GM21717 (cell line): Measurements from ENCODE around the gene ALPI.

ENCODE experiments used
- ATAC-seq: cut with Tn5 transposase; IDR thresholded peaks from one replicate; pipeline ENCODE4 v1.9.1; 2021; ENCODE audit warnings: mild to moderate bottlenecking, moderate library complexity; ENCODE audit not compliant: unreplicated experiment

The ALPI gene

GRCh38 chr2:232495292-232495691, 39.3 kb downstream of the ALPI start:
- ATAC-seq: no peak

DNA sequence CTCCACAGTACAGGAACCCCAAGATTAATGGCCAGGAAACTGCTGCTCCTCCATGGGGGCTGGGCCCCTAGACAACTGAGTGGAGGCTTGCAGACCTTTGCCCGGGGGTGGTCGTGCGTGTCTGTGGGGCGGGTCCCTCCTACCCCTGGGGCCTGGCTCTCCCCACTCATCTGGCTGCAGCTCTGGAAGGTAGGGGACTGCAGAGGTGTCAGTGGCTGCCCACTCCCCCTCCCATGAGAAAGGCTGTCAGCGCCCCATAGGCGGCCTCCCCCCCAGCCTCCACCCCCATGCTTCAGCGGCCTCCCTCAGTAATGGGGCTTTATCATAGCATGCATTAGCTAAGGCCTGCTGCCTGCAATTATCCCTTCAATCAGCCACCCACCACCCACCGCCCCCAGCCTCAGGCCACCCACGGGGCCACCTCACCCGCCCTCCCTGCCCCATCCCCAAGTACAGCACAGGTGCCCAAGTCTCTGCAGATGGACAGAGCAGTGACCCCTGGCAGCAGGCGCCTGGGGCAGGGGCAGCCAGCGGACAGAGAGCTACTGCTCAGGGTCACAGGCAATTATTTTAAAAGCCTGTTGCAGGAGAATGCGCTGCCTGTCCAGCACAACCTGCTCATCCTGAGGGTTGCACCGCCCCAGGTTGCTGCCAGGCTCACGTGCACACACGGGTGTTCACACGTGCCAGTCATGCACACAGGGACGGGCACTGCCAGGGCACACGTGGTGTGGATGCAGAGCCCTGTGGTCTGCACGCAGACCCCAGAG, 40.7 kb downstream of the ALPI start:
- no peak for ATAC-seq

GRCh38 chr2:232497348-232497747, 41.4 kb downstream of the ALPI start:
- no peak for ATAC-seq

GRCh38 chr2:232498452-232498851, 42.5 kb downstream of the ALPI start:
- ATAC-seq: no peak

DNA sequence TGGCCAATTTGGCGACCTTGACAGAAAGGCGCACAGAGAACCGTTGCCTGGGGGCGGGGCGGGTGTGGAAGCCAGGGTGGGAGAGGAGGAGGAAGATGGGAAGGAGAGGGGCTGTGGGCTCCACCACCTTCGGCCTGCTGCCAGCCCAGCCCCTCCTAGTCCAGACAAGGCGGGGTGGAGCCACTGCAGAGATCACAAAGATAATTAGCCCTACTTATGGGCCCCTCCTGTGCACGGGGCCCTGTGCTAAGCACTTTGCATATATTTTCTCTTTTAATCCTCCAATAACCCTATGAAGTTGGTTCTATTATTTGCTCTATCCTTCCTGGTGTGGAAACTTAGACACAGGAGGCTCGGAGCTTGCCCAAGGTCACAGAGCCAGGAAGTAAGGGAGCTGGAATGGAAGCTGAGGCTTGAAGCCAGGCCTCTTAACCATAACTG, 45.4 kb downstream of the ALPI start:
- ATAC-seq: no peak

DNA sequence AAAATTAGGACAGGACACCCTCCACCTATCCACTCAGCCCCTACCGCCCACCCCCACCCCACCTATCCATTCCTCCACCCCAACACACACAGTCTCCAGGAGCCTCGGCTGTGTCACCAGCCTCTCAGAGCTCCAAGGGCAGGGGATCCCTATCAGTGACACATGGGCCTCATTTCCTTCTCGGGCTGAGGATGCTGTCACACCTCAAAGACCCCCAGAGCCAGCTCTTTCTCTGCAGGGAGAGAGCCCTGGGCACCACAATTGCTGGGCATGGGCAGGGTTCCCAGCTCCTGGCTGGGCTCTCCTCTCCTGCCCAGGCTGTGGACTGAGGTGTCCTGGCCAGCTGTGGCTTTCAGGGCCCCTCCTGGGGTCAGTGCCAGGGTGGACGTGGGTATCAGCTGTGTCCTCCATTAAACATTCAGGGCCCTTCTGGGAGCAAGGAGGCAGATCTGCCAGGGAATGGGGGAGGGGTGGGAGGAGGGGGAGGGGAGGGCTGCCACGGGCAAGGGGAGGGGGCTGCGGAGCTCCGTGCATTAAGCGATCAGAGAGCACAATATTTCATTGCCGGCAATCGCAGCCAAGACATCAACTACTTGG, 45.9 kb downstream of the ALPI start:
- no peak for ATAC-seq

GRCh38 chr2:232502511-232502910, 46.6 kb downstream of the ALPI start:
- ATAC-seq: no peak

DNA sequence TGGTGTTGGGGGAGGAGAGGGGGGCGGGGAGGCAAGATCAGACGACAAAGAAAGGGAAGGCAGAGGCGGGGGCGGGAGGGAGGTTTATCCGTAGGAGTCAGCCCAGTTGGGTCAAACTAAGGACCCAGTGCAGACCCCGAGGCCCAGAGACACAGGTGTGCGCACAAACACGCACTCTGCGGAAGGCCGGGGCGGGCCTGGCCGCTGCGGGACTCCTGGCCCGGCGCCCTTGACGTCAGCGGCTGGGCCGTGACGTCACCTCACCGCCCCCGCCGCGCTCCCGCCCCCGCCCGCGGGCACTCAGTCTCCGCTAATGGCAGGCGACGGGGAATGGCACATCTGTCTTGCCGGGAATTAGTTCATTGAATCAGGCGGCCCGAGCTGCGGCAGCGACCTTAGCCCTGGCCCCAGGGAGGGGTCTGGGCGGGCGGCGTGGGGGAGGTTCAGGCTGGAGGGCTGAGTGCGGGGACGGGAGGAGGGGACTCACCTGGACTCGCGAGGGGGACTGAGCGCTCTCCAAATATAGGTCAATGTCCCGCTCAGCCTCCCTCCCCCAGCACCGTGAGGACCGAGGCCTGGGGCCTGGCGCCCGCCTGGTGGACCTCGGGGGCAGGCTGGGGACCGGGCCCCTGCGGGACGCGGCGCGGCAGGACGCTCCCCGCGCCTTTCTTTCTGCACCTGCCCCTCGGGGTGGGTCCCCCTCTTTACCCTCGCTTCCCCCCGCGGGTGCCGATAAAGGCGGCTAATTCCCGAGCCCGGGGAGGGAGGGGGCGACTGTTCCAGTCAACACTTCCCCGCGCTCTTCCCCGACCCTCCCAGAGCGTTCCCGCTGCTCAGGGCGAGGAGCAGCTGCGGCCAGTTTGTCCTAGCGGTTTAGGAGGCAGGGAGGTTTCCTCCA, 47.2 kb downstream of the ALPI start:
- ATAC-seq: no peak

GRCh38 chr2:232503809-232504323, 47.9 kb downstream of the ALPI start:
- no peak for ATAC-seq

DNA sequence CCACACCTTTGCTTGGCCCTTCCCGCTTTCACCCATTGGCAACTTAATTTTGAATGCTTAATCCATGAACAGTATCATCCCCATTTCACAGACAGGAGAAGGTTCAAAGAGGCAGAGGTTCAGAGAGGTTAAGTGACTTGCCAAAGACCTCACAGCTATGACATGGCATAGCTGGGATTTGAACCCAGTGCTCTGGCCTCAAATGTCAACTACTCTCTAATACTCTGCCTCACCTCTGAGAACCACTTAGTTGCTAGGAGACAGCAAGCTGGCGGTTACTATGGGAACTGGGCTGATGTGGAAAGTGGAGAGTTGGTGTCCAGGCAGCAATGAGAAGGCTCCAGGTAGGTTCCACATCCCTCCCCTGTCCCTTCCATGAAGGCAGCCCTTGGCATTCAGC, 48.5 kb downstream of the ALPI start:
- ATAC-seq: no peak

DNA sequence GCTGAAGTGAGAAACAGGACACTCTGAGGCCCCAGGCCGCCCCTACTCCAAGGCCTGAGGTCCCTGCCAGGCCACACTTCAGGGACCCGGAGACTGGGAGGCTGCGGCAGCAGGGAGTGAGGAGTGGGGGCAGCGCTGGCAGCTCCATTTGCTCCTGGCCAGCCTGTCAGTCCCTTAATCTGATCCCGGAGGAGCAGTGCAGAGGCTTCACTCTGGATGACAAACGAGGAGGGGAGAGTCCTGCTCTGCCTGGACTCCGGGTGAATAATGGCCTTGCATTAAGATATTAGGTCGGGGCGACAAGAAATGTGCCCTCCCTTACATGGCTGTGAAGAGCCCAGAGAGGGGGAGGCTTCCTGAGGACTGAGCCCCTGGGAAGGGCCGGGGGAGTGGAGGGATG, 49.9 kb downstream of the ALPI start:
- no peak for ATAC-seq

GRCh38 chr2:232506709-232507108, 50.8 kb downstream of the ALPI start:
- no peak for ATAC-seq

DNA sequence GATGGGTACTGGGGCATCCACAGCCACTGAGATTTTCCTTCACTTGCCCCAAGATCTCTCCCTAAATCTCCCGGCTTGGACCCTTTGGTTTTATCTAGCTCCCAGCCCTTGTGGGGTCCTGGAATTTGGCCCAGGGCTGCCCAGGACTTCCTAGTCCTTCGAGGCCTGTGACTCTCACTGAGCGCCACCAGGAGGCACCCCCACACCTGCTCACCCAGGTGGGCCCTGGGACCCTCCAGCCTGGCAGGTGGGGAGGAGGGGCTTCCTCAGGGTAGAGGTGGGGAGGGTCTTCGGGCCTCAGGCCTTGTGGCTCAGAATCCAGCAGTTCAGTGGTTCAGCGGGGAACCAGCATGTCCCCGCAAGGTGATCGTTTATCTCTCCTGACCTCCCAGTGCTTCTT, 52.3 kb downstream of the ALPI start:
- no peak for ATAC-seq
